K562 treated with DMSO at 1 percent for 12 hours (cell line): ENCODE data around the gene EVC. TPM values are rescaled to one million over a fixed set of nuclear protein-coding genes. Genes with fewer than 3 reads are reported as not detected.

Source experiments
- total RNA-seq: library from RNA; unstranded; fragments of 300-600 nt; gene quantifications from 2 replicates; pipeline ENCODE4 v1.2.3, GENCODE V29; 2022; ENCODE audit not compliant: insufficient read depth

EVC gene
- 0.78 and 2.1 TPM in 2 replicates for total RNA-seq

GRCh38 chr4:5710961-5711478 lies at the start of gene EVC:
Gene EVC (plus strand): TSS chr4:5711201. CDS start chr4:5711381, 180 bp downstream.

GRCh38 chr4:5708449-5709206 lies 2.4 kb upstream of the EVC start, which contains the start of gene EVC2:
Gene EVC2 (minus strand): TSS chr4:5708559. CDS start chr4:5708513, 46 bp downstream.

Other genes with a start within 250 kb of the EVC start
- 0.34 and 0.78 TPM in 2 replicates for gene EVC2, start 2.6 kb upstream of the EVC start, total RNA-seq
- gene CRMP1, start 181.9 kb downstream of the EVC start, total RNA-seq, result 0.47 TPM in 1 of 2 replicates, not detected in the other